ENCODE data around the gene RNPS1.
A peak's percentile ranks its signal among the peaks of the same experiment; 100 is the strongest.

GRCh38 chr16:2210386-2211365 is 57.2 kb downstream of the RNPS1 start, which contains the start of gene BRICD5:
- TF ChIP-seq POLR2A (IDR thresholded peaks at IDR 0.05; ENCODE audit: low read depth, low read length) (peak; percentile 13; the same call in 1 of the 2 replicates), TAF1 (IDR thresholded peaks at IDR 0.05; ENCODE audit: borderline replicate concordance, low read depth, low read length) (no peak), POLR2AphosphoS5 (IDR thresholded peaks at IDR 0.05; ENCODE audit: low read depth, low read length) (peak; percentile 11; the same call in 1 of the 2 replicates)

Measured in GM12892 (cell line).